Neural cell (in vitro differentiated cells): ENCODE data around the gene MAML3. TPM values are rescaled to one million over a fixed set of nuclear protein-coding genes. Genes with fewer than 3 reads are reported as not detected.

Experiments used
- H2AFZ ChIP-seq: fragments of 200-600, 300-800 bp; sonication (generic), shearing (Covaris generic); 2 replicates; pipeline ENCODE4 v1.6.0; 2014; ENCODE audit warnings: low read depth, mild to moderate bottlenecking, antibody characterized with exemption, low read length, moderate library complexity
- H3F3A ChIP-seq: fragments of 200-600 bp; shearing (Covaris generic); 2 replicates; pipeline ENCODE4 v1.6.1; 2016; ENCODE audit warnings: mild to moderate bottlenecking, moderate library complexity, mixed read lengths, antibody characterized with exemption, low read length; ENCODE audit not compliant: insufficient read depth, poor library complexity, severe bottlenecking
- H3K27ac ChIP-seq: fragments of 200-600, 300-800 bp; sonication (generic), shearing (Covaris generic); 2 replicates; pipeline ENCODE4 v1.5.1; 2014; ENCODE audit warnings: mild to moderate bottlenecking, low read length, moderate library complexity
- H3K27me3 ChIP-seq: fragments of 300-800, 200-600 bp; sonication (generic), shearing (Covaris generic); 2 replicates; pipeline ENCODE4 v1.6.0; 2014; ENCODE audit warnings: mild to moderate bottlenecking, low read depth, low read length, moderate library complexity; ENCODE audit not compliant: insufficient read depth
- H3K36me3 ChIP-seq: fragments of 300-800, 200-600 bp; sonication (generic), shearing (Covaris generic); 2 replicates; pipeline ENCODE4 v1.5.1; 2014; ENCODE audit warnings: mild to moderate bottlenecking, antibody characterized with exemption, low read length, moderate library complexity; ENCODE audit not compliant: insufficient read depth
- H3K4me2 ChIP-seq: fragments of 300-800, 200-600 bp; sonication (generic), shearing (Covaris generic); 2 replicates; pipeline ENCODE4 v1.6.0; 2014; ENCODE audit warnings: mild to moderate bottlenecking, low read length
- H3K4me3 ChIP-seq: fragments of 300-800, 200-600 bp; sonication (generic), shearing (Covaris generic); 2 replicates; pipeline ENCODE4 v1.5.1; 2014; ENCODE audit warnings: mild to moderate bottlenecking, low read length, moderate library complexity
- H3K79me2 ChIP-seq: fragments of 200-600 bp; shearing (Covaris generic); replicated peaks from 2 replicates; pipeline ENCODE4 v1.6.0; 2014; ENCODE audit warnings: mild to moderate bottlenecking, low read length, moderate library complexity; ENCODE audit not compliant: insufficient read depth
- H3K9ac ChIP-seq: fragments of 300-800, 200-600 bp; sonication (generic), shearing (Covaris generic); 2 replicates; pipeline ENCODE4 v1.6.1; 2016; ENCODE audit warnings: mild to moderate bottlenecking, low read length, mixed read lengths
- H3K9me2 ChIP-seq: fragments of 200-600 bp; shearing (Covaris generic); 2 replicates; pipeline ENCODE4 v1.6.1; 2016; ENCODE audit warnings: mild to moderate bottlenecking, low read length, mixed read lengths; ENCODE audit not compliant: insufficient read depth
- H3K9me3 ChIP-seq: fragments of 200-600, 300-800 bp; sonication (generic), shearing (Covaris generic); 2 replicates; pipeline ENCODE4 v1.6.1; 2016; ENCODE audit warnings: mild to moderate bottlenecking, mixed run types, low read length, moderate library complexity, mixed read lengths
- H4K20me1 ChIP-seq: fragments of 200-600 bp; shearing (Covaris generic); 2 replicates; pipeline ENCODE4 v1.6.1; 2016; ENCODE audit warnings: mild to moderate bottlenecking, mixed run types; ENCODE audit not compliant: insufficient read depth
- CTCF ChIP-seq: fragments of 450-650 bp; IDR thresholded peaks from 2 replicates; pipeline ENCODE4 v1.5.1; 2014; ENCODE audit warnings: antibody characterized with exemption, mild to moderate bottlenecking, moderate library complexity; ENCODE audit not compliant: poor library complexity, severe bottlenecking
- EP300 ChIP-seq: fragments of 450-650 bp; conservative IDR thresholded peaks from 2 replicates; pipeline ENCODE4 v1.6.1; 2014; ENCODE audit warnings: antibody characterized with exemption, mild to moderate bottlenecking, moderate library complexity; ENCODE audit not compliant: poor library complexity, severe bottlenecking
- EZH2 ChIP-seq: fragments of 200-600, 300-800 bp; shearing (Covaris generic), sonication (generic); IDR thresholded peaks from 2 replicates; pipeline ENCODE4 v1.6.1; 2014; ENCODE audit warnings: antibody characterized with exemption, low read length, borderline replicate concordance, mild to moderate bottlenecking; ENCODE audit not compliant: insufficient read depth, poor library complexity, severe bottlenecking
- MXI1 ChIP-seq: fragments of 450-650 bp; conservative IDR thresholded peaks from 2 replicates; pipeline ENCODE4 v1.6.1; 2014; ENCODE audit warnings: antibody characterized with exemption, mild to moderate bottlenecking; ENCODE audit not compliant: poor library complexity, severe bottlenecking
- POLR2AphosphoS5 ChIP-seq: IDR thresholded peaks from 2 replicates; pipeline ENCODE4 v1.6.1; 2012
- RAD21 ChIP-seq: fragments of 450-650 bp; conservative IDR thresholded peaks from 2 replicates; pipeline ENCODE4 v1.6.1; 2014; ENCODE audit warnings: antibody characterized with exemption, mild to moderate bottlenecking, moderate library complexity
- SMC3 ChIP-seq: fragments of 450-650 bp; conservative IDR thresholded peaks from 2 replicates; pipeline ENCODE4 v1.6.1; 2014; ENCODE audit warnings: antibody characterized with exemption, mild to moderate bottlenecking, moderate library complexity; ENCODE audit not compliant: poor library complexity
- TAF1 ChIP-seq: IDR thresholded peaks from 2 replicates; pipeline ENCODE4 v1.6.1; 2012; ENCODE audit warnings: low read depth
- polyA plus RNA-seq: library from polyadenylated mRNA; depleted of rRNA; stranded (reverse); fragments of >200 nt; gene quantifications from 2 replicates; pipeline ENCODE4 v1.2.3, GENCODE V29; 2014
- TF ChIP-seq, protein P1 (sequence below): IDR thresholded peaks from 2 replicates; pipeline ENCODE4 v1.6.1; 2012; ENCODE audit warnings: borderline replicate concordance

MAML3 gene
- polyA plus RNA-seq, 1 donor from 2014 or later, result 10.2 TPM

GRCh38 chr4:139873111-139873860 is 280.7 kb downstream of the MAML3 start:
- no peaks in the 10 kb centered on the region for H3F3A ChIP-seq
- TF ChIP-seq POLR2AphosphoS5, result no peak
- TF ChIP-seq EZH2, result no peak
- TF ChIP-seq MXI1, result no peak
- TF ChIP-seq TAF1, result no peak
- no peak for TF ChIP-seq EP300
- TF ChIP-seq RAD21, result no peak
- no peak for TF ChIP-seq CTCF
- TF ChIP-seq, protein P1, sequence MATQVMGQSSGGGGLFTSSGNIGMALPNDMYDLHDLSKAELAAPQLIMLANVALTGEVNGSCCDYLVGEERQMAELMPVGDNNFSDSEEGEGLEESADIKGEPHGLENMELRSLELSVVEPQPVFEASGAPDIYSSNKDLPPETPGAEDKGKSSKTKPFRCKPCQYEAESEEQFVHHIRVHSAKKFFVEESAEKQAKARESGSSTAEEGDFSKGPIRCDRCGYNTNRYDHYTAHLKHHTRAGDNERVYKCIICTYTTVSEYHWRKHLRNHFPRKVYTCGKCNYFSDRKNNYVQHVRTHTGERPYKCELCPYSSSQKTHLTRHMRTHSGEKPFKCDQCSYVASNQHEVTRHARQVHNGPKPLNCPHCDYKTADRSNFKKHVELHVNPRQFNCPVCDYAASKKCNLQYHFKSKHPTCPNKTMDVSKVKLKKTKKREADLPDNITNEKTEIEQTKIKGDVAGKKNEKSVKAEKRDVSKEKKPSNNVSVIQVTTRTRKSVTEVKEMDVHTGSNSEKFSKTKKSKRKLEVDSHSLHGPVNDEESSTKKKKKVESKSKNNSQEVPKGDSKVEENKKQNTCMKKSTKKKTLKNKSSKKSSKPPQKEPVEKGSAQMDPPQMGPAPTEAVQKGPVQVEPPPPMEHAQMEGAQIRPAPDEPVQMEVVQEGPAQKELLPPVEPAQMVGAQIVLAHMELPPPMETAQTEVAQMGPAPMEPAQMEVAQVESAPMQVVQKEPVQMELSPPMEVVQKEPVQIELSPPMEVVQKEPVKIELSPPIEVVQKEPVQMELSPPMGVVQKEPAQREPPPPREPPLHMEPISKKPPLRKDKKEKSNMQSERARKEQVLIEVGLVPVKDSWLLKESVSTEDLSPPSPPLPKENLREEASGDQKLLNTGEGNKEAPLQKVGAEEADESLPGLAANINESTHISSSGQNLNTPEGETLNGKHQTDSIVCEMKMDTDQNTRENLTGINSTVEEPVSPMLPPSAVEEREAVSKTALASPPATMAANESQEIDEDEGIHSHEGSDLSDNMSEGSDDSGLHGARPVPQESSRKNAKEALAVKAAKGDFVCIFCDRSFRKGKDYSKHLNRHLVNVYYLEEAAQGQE, result no peak
- no peak for TF ChIP-seq SMC3
- no peak overlapping the region for H2AFZ ChIP-seq
- H4K20me1 ChIP-seq, result no peaks in the 10 kb centered on the region
- no peak overlapping the region for H3K27ac ChIP-seq
- H3K9me3 ChIP-seq, result no peaks in the 10 kb centered on the region
- H3K9me2 ChIP-seq, result no peaks in the 10 kb centered on the region
- no peak overlapping the region for H3K9ac ChIP-seq
- H3K4me3 ChIP-seq, result no peak overlapping the region
- H3K27me3 ChIP-seq, result no peaks in the 10 kb centered on the region
- H3K4me2 ChIP-seq, result no peak overlapping the region
- H3K36me3 ChIP-seq, result no peaks in the 10 kb centered on the region
- H3K79me2 ChIP-seq, result peaks cover 7% of the 10 kb centered on the region

DNA sequence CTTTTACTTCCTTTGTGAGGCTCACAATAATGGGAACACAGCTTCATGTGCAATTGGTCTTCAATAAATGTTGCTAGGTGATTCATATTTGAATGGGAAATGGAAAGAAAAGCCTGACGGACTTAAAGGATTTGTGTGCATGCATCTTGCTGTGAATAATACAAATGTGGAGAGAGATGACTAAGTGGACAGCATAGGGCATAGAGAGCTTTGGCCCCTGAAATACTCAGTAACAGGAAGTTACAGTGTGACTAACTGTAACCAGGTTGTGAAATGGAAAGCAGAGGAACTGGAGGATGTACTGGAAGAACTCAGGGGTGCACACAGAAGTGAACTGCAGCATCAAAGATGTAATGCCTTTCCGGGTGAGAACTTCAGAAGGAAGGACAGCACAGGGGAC is 281.7 kb downstream of the MAML3 start:
- no peak overlapping the region for H2AFZ ChIP-seq
- H3F3A ChIP-seq, result no peaks in the 10 kb centered on the region
- H4K20me1 ChIP-seq, result no peaks in the 10 kb centered on the region
- no peak overlapping the region for H3K4me2 ChIP-seq
- no peaks in the 10 kb centered on the region for H3K9me3 ChIP-seq
- H3K36me3 ChIP-seq, result no peaks in the 10 kb centered on the region
- H3K27ac ChIP-seq, result no peak overlapping the region
- H3K9me2 ChIP-seq, result no peaks in the 10 kb centered on the region
- no peak overlapping the region for H3K4me3 ChIP-seq
- no peak overlapping the region for H3K9ac ChIP-seq
- TF ChIP-seq CTCF (no peak), TAF1 (no peak)
- H3K79me2 ChIP-seq, result peaks cover 7% of the 10 kb centered on the region
- H3K27me3 ChIP-seq, result no peaks in the 10 kb centered on the region
